Endothelial cell of umbilical vein (primary cell): Measurements from ENCODE around the gene STARD13. TPM values are rescaled to one million over a fixed set of nuclear protein-coding genes. Genes with fewer than 3 reads are reported as not detected.

Experiments
- BruUV-seq: library from RNA; stranded (reverse); fragments of 400-500 nt; replicated peaks from 2 replicates; lab custom pipeline; 2021; lab: Mats Ljungman, UMichigan
- CTCF ChIA-PET: fragments of 300-600, 350-600 bp; sonication (Branson Sonifier 250); formaldehyde crosslinking; loops from one replicate; lab custom pipeline; 2021; ENCODE audit warnings: antibody characterized with exemption, inconsistent platforms; lab: Charles Lee
- POLR2A ChIA-PET: fragments of 300-600, 350-600 bp; sonication (Branson Sonifier 250); formaldehyde crosslinking; loops from one replicate; lab custom pipeline; 2021; ENCODE audit warnings: antibody characterized with exemption, inconsistent platforms; lab: Charles Lee
- DNase-seq: peaks from one replicate; pipeline ENCODE4 v3.0.0-alpha.2; 2011; ENCODE audit warnings: low read depth, low spot score
- FAIRE-seq: peaks from 2 replicates; lab custom pipeline; 2011; peaks lifted over from hg19 to GRCh38; lab: Jason Lieb, UNC
- H2AFZ ChIP-seq: 2 replicates; pipeline ENCODE4 v1.6.0; 2012; ENCODE audit warnings: low read depth, low read length, control low read depth, inconsistent platforms
- H3K27ac ChIP-seq: 2 replicates; pipeline ENCODE4 v1.5.1; 2011; ENCODE audit warnings: low read depth, mild to moderate bottlenecking, control low read depth, low read length, moderate library complexity; ENCODE audit not compliant: insufficient read depth
- H3K27me3 ChIP-seq, 2 experiments: 2 replicates each; pipeline versions ENCODE4 v1.6.0 to v1.6.1; 2011; ENCODE audit warnings: low read length in 2 of 2, mixed read lengths in 1 of 2; ENCODE audit not compliant: control insufficient read depth in 2 of 2, insufficient read depth in 2 of 2
- H3K36me3 ChIP-seq, 2 experiments: 2 replicates in 1 of 2; 3 replicates in 1 of 2; pipeline ENCODE4 v1.5.1; 2011; ENCODE audit warnings: low read length in 2 of 2, mild to moderate bottlenecking in 1 of 2, moderate library complexity in 1 of 2; ENCODE audit not compliant: control insufficient read depth in 2 of 2, insufficient read depth in 2 of 2; ENCODE audit errors: extremely low read depth in 1 of 2
- H3K4me1 ChIP-seq: 3 replicates; pipeline ENCODE4 v1.5.1; 2011; ENCODE audit warnings: mild to moderate bottlenecking, low read length; ENCODE audit not compliant: control insufficient read depth, insufficient read depth; ENCODE audit errors: extremely low read depth
- H3K4me2 ChIP-seq: 2 replicates; pipeline ENCODE4 v1.6.1; 2011; ENCODE audit warnings: low read length, control low read depth, mixed read lengths; ENCODE audit not compliant: insufficient read depth
- H3K4me3 ChIP-seq, 3 experiments: fragments of 200-600 bp in 1 of 3; sonication (generic), shearing (Covaris generic) in 1 of 3; replicated peaks in 1 of 3; 2 replicates each; pipeline ENCODE4 v1.5.1; 2011 to 2016; ENCODE audit warnings: control low read depth in 3 of 3, low read length in 3 of 3, mild to moderate bottlenecking in 2 of 3, inconsistent platforms in 1 of 3, low read depth in 1 of 3, moderate library complexity in 1 of 3; ENCODE audit not compliant: insufficient read depth in 1 of 3
- H3K79me2 ChIP-seq: 2 replicates; pipeline ENCODE4 v1.6.0; 2012; ENCODE audit warnings: low read length, inconsistent platforms; ENCODE audit not compliant: control insufficient read depth, insufficient read depth
- H3K9ac ChIP-seq: replicated peaks from 2 replicates; pipeline ENCODE3; 2011; ENCODE audit warnings: low read length, control low read depth; ENCODE audit not compliant: insufficient read depth; ENCODE audit errors: extremely low read depth
- H3K9me1 ChIP-seq: replicated peaks from 3 replicates; pipeline ENCODE4 v1.6.0; 2011; ENCODE audit warnings: mild to moderate bottlenecking, low read length; ENCODE audit not compliant: control insufficient read depth, insufficient read depth; ENCODE audit errors: extremely low read depth
- H3K9me3 ChIP-seq: replicated peaks from 2 replicates; pipeline ENCODE4 v1.5.1; 2012; ENCODE audit warnings: low read length, inconsistent platforms; ENCODE audit not compliant: control insufficient read depth, insufficient read depth
- H4K20me1 ChIP-seq: replicated peaks from 2 replicates; pipeline ENCODE3; 2011; ENCODE audit warnings: mild to moderate bottlenecking, low read length; ENCODE audit not compliant: control insufficient read depth, insufficient read depth; ENCODE audit errors: extremely low read depth
- POLR2AphosphoS5 ChIP-seq: IDR thresholded peaks from 2 replicates; pipeline ENCODE4 v1.6.1; 2012; ENCODE audit warnings: low read depth, mild to moderate bottlenecking, control low read depth, low read length, moderate library complexity; ENCODE audit not compliant: insufficient read depth
- dilution Hi-C: fragments of 300-500 bp; cut with MboI; formaldehyde crosslinking; loops from one replicate; pipeline ENCODE4 v1.15.0; 2019; ENCODE audit warnings: low sequenced_read_pairs; ENCODE audit not compliant: extremely low pct_ligation_motif_present
- intact Hi-C: fragments of 100-400 bp; cut with micrococcal nuclease; formaldehyde crosslinking; loops from one replicate; pipeline ENCODE4 v1.10.0; 2022
- polyA plus RNA-seq, 4 experiments: library from polyadenylated mRNA; depleted of rRNA in 3 of 4; stranded (reverse) in 3 of 4; unstranded in 1 of 4; fragments of >200 nt; gene quantifications; 2 replicates each; pipeline versions ENCODE4 v1.2.1 to v1.2.3, GENCODE V29; 2011 to 2012; ENCODE audit warnings: missing spikeins in 1 of 4
- total RNA-seq: library from RNA; stranded (reverse); gene quantifications from 2 replicates; pipeline ENCODE4 v1.2.3, GENCODE V29; 2021
- TF ChIP-seq, protein P1 (sequence below), 2 donors: IDR thresholded peaks; 1 replicate in 1 of 2; 2 replicates in 1 of 2; pipeline ENCODE4 v1.5.1; 2011; ENCODE audit warnings: low read length in 2 of 2, mild to moderate bottlenecking in 2 of 2, moderate library complexity in 2 of 2, control low read depth in 1 of 2, inconsistent platforms in 1 of 2, low read depth in 1 of 2; ENCODE audit not compliant: insufficient read depth in 1 of 2; ENCODE audit errors: extremely low read depth in 1 of 2

The STARD13 gene
- total and polyA plus RNA-seq, 2 donors (not counting 3 experiments of a cell fraction or from before 2014, with no cell fraction given), result 11.0 to 47.7 TPM

DNA sequence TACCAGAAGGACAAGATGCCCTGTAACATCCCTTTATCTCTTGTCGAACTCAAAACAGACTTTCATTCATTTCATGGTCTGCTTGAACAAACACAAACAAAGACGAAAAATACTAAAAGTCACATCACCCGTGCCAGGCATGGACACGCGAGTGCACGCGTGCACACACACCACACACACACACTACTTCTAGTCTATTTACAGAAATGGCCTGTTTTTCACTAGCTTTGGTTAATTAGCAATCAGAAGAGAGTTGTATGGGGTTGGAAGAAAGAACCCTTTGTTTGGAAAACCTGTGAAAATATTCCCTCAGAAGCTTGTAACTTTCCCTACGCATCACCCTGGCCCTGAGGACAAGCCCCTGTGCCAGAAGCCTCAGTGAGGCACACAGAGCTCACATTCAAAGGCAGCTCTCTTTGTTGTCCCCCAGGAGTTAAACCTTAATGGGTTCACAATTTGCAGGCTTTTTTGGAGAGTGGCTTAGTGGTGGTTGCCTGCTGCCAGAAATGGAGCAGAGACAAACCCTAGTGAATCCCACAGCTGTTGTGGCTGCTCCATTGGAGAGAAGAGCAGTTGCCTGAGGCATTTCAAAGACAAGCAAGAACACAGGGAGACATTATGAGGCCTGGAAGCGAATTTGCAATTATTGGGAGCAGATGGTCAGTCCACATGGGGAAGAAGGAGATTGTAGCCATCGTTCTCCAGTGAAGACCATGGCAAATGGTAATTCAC is 55.9 kb downstream of the STARD13 start:
- Histone ChIP-seq H3K4me2 (peak overlapping the region; percentile 37), H3K79me2 (peaks cover 82% of the 10 kb centered on the region), H3K4me1 (peaks cover 33% of the 10 kb centered on the region), H3K9ac (peak overlapping the region; percentile 5), H3K9me3 (no peaks in the 10 kb centered on the region), H3K27ac (peak overlapping the region; percentile 46), H4K20me1 (no peaks in the 10 kb centered on the region), H3K9me1 (no peaks in the 10 kb centered on the region), H3K4me3 (no peak overlapping the region), H3K36me3 (no peaks in the 10 kb centered on the region), H3K27me3 (no peaks in the 10 kb centered on the region), H2AFZ (no peak overlapping the region)
- FAIRE-seq (no peak), DNase-seq (no peak)
- ChIA-PET CTCF (interaction anchor here (0.6 to 6.8 kb wide), 9 partner anchors 10 to 314 kb away, joined by 3 to 47 read pairs (median 4); partner anchors contain the start of gene STARD13), POLR2A (no interaction called here)
- dilution Hi-C loops (no loop called here), intact Hi-C loops (loop anchor here (2.0 to 5.0 kb wide), 3 partner anchors 213 to 643 kb away; partner anchors contain the start of gene PDS5B)
- TF ChIP-seq, protein P1, sequence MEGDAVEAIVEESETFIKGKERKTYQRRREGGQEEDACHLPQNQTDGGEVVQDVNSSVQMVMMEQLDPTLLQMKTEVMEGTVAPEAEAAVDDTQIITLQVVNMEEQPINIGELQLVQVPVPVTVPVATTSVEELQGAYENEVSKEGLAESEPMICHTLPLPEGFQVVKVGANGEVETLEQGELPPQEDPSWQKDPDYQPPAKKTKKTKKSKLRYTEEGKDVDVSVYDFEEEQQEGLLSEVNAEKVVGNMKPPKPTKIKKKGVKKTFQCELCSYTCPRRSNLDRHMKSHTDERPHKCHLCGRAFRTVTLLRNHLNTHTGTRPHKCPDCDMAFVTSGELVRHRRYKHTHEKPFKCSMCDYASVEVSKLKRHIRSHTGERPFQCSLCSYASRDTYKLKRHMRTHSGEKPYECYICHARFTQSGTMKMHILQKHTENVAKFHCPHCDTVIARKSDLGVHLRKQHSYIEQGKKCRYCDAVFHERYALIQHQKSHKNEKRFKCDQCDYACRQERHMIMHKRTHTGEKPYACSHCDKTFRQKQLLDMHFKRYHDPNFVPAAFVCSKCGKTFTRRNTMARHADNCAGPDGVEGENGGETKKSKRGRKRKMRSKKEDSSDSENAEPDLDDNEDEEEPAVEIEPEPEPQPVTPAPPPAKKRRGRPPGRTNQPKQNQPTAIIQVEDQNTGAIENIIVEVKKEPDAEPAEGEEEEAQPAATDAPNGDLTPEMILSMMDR (IDR thresholded peaks at IDR 0.05; ENCODE audit: extremely low read depth in 1 of 2, insufficient read depth in 1 of 2, low read depth in 1 of 2, low read length in 2 of 2), result no peak
- TF ChIP-seq POLR2AphosphoS5, result peak; percentile 24
- TSS peak; percentile 65 for BruUV-seq
